Calu3 (cell line): Measurements from ENCODE around the gene RIN3. TPM values are rescaled to one million over a fixed set of nuclear protein-coding genes. Genes with fewer than 3 reads are reported as not detected.

ENCODE experiments used
- BruUV-seq: library from RNA; stranded (reverse); fragments of 400-500 nt; replicated peaks from 2 replicates; lab custom pipeline; 2021; lab: Mats Ljungman, UMichigan
- CTCF ChIA-PET: fragments of 300-600 bp; sonication (Branson Sonifier 250); formaldehyde crosslinking; loops from one replicate; lab custom pipeline; 2022; ENCODE audit warnings: antibody characterized with exemption; lab: Charles Lee
- DNase-seq: peaks from one replicate; pipeline ENCODE4 v3.0.0; 2022
- H3K27ac Mint-ChIP-seq: one replicate; pipeline ENCODE4 v1.8.0; 2022; ENCODE audit warnings: mixed read lengths; ENCODE audit not compliant: unreplicated experiment
- H3K27me3 Mint-ChIP-seq: one replicate; pipeline ENCODE4 v1.8.0; 2022; ENCODE audit warnings: mixed read lengths; ENCODE audit not compliant: unreplicated experiment
- H3K36me3 Mint-ChIP-seq: one replicate; pipeline ENCODE4 v1.8.0; 2022; ENCODE audit warnings: mild to moderate bottlenecking, moderate library complexity, mixed read lengths; ENCODE audit not compliant: insufficient read depth, unreplicated experiment
- H3K4me1 Mint-ChIP-seq: one replicate; pipeline ENCODE4 v1.8.0; 2022; ENCODE audit warnings: mild to moderate bottlenecking, low read depth, mixed read lengths; ENCODE audit not compliant: unreplicated experiment
- H3K4me3 Mint-ChIP-seq: one replicate; pipeline ENCODE4 v1.8.0; 2022; ENCODE audit warnings: mild to moderate bottlenecking, low read depth, moderate library complexity, mixed read lengths; ENCODE audit not compliant: unreplicated experiment
- H3K9me3 Mint-ChIP-seq: one replicate; pipeline ENCODE4 v1.8.0; 2022; ENCODE audit warnings: low read depth, mixed read lengths; ENCODE audit not compliant: unreplicated experiment
- CTCF ChIP-seq: fragments of 200-600 bp; IDR thresholded peaks from one replicate; pipeline ENCODE4 v1.8.0; 2022; ENCODE audit warnings: antibody characterized with exemption; ENCODE audit not compliant: unreplicated experiment
- intact Hi-C: fragments of 100-400 bp; cut with micrococcal nuclease; formaldehyde crosslinking; loops from one replicate; pipeline ENCODE4 v1.10.0; 2022; ENCODE audit not compliant: unreplicated experiment
- total RNA-seq: library from RNA; stranded (reverse); gene quantifications from 2 replicates; pipeline ENCODE4 v1.2.3, GENCODE V29; 2022

The RIN3 gene
- total RNA-seq, 1 experiment from 2014 or later = 13.8 TPM

- Mint-ChIP-seq H3K36me3 (no peaks in the 10 kb centered on the region), H3K4me3 (no peak overlapping the region), H3K27me3 (no peaks in the 10 kb centered on the region), H3K9me3 (no peaks in the 10 kb centered on the region), H3K4me1 (peaks cover 38% of the 10 kb centered on the region), H3K27ac (no peak overlapping the region)
- BruUV-seq = no TSS peak
- TF ChIP-seq CTCF = no peak
- intact Hi-C loops = no loop called here
- CTCF ChIA-PET = no interaction called here
- no peak for DNase-seq
Observed at GRCh38 chr14:92475037-92475436, 38.5 kb upstream of the RIN3 start.

GRCh38 chr14:92475451-92476187 lies 38.0 kb upstream of the RIN3 start:
- CTCF ChIA-PET = no interaction called here

GRCh38 chr14:92480856-92481255 lies 32.7 kb upstream of the RIN3 start:
- intact Hi-C loops = no loop called here
- peaks cover 14% of the 10 kb centered on the region for H3K27me3 Mint-ChIP-seq
- H3K27ac Mint-ChIP-seq = no peak overlapping the region
- H3K4me3 Mint-ChIP-seq = no peak overlapping the region
- no peak for DNase-seq
- CTCF ChIA-PET = no interaction called here
- no peak for TF ChIP-seq CTCF
- no peaks in the 10 kb centered on the region for H3K36me3 Mint-ChIP-seq
- no peaks in the 10 kb centered on the region for H3K9me3 Mint-ChIP-seq
- H3K4me1 Mint-ChIP-seq = no peaks in the 10 kb centered on the region
- BruUV-seq = no TSS peak

More at GRCh38 chr14:92475451-92476187, 38.0 kb upstream of the RIN3 start:
- Mint-ChIP-seq H3K36me3 (no peaks in the 10 kb centered on the region), H3K27ac (no peak overlapping the region), H3K27me3 (no peaks in the 10 kb centered on the region), H3K9me3 (no peaks in the 10 kb centered on the region), H3K4me3 (no peak overlapping the region), H3K4me1 (peaks cover 32% of the 10 kb centered on the region)
- intact Hi-C loops = no loop called here
- no peak for DNase-seq
- no peak for TF ChIP-seq CTCF
- no TSS peak for BruUV-seq

- no peak overlapping the region for H3K4me3 Mint-ChIP-seq
- no TSS peak for BruUV-seq
- DNase-seq = no peak
- peaks cover 14% of the 10 kb centered on the region for H3K27me3 Mint-ChIP-seq
- CTCF ChIA-PET = no interaction called here
- no peak for TF ChIP-seq CTCF
- no peaks in the 10 kb centered on the region for H3K9me3 Mint-ChIP-seq
- intact Hi-C loops = no loop called here
- H3K4me1 Mint-ChIP-seq = no peaks in the 10 kb centered on the region
- H3K36me3 Mint-ChIP-seq = no peaks in the 10 kb centered on the region
- H3K27ac Mint-ChIP-seq = no peak overlapping the region
Observed at GRCh38 chr14:92481386-92481785, 32.2 kb upstream of the RIN3 start.
